ENCODE data around the gene AMBP. TPM values are rescaled to one million over a fixed set of nuclear protein-coding genes. Genes with fewer than 3 reads are reported as not detected.
A peak's percentile ranks its signal among the peaks of the same experiment; 100 is the strongest.

The AMBP gene
- total RNA-seq, 2 experiments from 2014 or later, result not detected

GRCh38 chr9:114119242-114120191, 41.4 kb upstream of the AMBP start:
- Mint-ChIP-seq H3K4me3 (no peak overlapping the region), H3K4me1 (no peaks in the 10 kb centered on the region)
- CTCF ChIA-PET, result interaction anchor here (2.1 kb wide), 1 partner anchor 11 kb away, joined by 6 read pairs; no protein-coding TSS in a partner anchor

GRCh38 chr9:114117996-114118830, 40.1 kb upstream of the AMBP start:
- H3K4me1 Mint-ChIP-seq, result no peaks in the 10 kb centered on the region
- H3K27me3 Mint-ChIP-seq, result peaks cover 22% of the 10 kb centered on the region

More at GRCh38 chr9:114119242-114120191, 41.4 kb upstream of the AMBP start:
- Mint-ChIP-seq H3K27ac (no peak overlapping the region), H3K9me3 (ENCODE audit: low read depth) (no peaks in the 10 kb centered on the region), H3K27me3 (peaks cover 18% of the 10 kb centered on the region), H3K36me3 (no peaks in the 10 kb centered on the region)
- no peak for ATAC-seq
- DNase-seq, result no peak

GRCh38 chr9:114117614-114117995, 39.5 kb upstream of the AMBP start:
- Mint-ChIP-seq H3K27ac (no peak overlapping the region), H3K4me3 (no peak overlapping the region), H3K36me3 (no peaks in the 10 kb centered on the region), H3K27me3 (peaks cover 25% of the 10 kb centered on the region), H3K4me1 (no peaks in the 10 kb centered on the region), H3K9me3 (ENCODE audit: low read depth) (no peaks in the 10 kb centered on the region)
- ATAC-seq (no peak), DNase-seq (no peak)
- CTCF ChIA-PET, result no interaction called here

More at GRCh38 chr9:114117996-114118830, 40.1 kb upstream of the AMBP start:
- Mint-ChIP-seq H3K4me3 (no peak overlapping the region), H3K36me3 (no peaks in the 10 kb centered on the region), H3K9me3 (ENCODE audit: low read depth) (no peaks in the 10 kb centered on the region), H3K27ac (no peak overlapping the region)
- ATAC-seq, result no peak
- CTCF ChIA-PET, result interaction anchor here (2.1 kb wide), 1 partner anchor 10 kb away, joined by 6 read pairs; no protein-coding TSS in a partner anchor
- no peak for DNase-seq

- CTCF ChIA-PET, result interaction anchor here (0.9 kb wide), 1 partner anchor 8 kb away, joined by 3 read pairs; no protein-coding TSS in a partner anchor
- DNase-seq (no peak), ATAC-seq (no peak)
- Mint-ChIP-seq H3K9me3 (ENCODE audit: low read depth) (no peaks in the 10 kb centered on the region), H3K4me1 (no peaks in the 10 kb centered on the region), H3K4me3 (no peak overlapping the region), H3K36me3 (no peaks in the 10 kb centered on the region), H3K27me3 (peaks cover 23% of the 10 kb centered on the region), H3K27ac (no peak overlapping the region)
Observed at GRCh38 chr9:114116126-114116747, 38.1 kb upstream of the AMBP start.

- Mint-ChIP-seq H3K4me1 (no peaks in the 10 kb centered on the region), H3K4me3 (no peak overlapping the region), H3K27me3 (peaks cover 23% of the 10 kb centered on the region), H3K9me3 (ENCODE audit: low read depth) (no peaks in the 10 kb centered on the region), H3K36me3 (no peaks in the 10 kb centered on the region), H3K27ac (no peak overlapping the region)
- DNase-seq, result no peak
- CTCF ChIA-PET, result interaction anchor here (0.9 kb wide), 1 partner anchor 8 kb away, joined by 3 read pairs; no protein-coding TSS in a partner anchor
- no peak for ATAC-seq
Observed at GRCh38 chr9:114115654-114116125, 37.6 kb upstream of the AMBP start.

- no peaks in the 10 kb centered on the region for H3K4me1 Mint-ChIP-seq
- no peak for ATAC-seq
- CTCF ChIA-PET, result no interaction called here
- H3K27me3 Mint-ChIP-seq, result peaks cover 23% of the 10 kb centered on the region
- no peaks in the 10 kb centered on the region for H3K9me3 Mint-ChIP-seq (ENCODE audit: low read depth)
- no peak overlapping the region for H3K4me3 Mint-ChIP-seq
- no peaks in the 10 kb centered on the region for H3K36me3 Mint-ChIP-seq
- no peak for DNase-seq
- H3K27ac Mint-ChIP-seq, result no peak overlapping the region
Observed at GRCh38 chr9:114114364-114114763, 36.3 kb upstream of the AMBP start.

GRCh38 chr9:114112778-114113584, 34.9 kb upstream of the AMBP start:
- no peaks in the 10 kb centered on the region for H3K9me3 Mint-ChIP-seq (ENCODE audit: low read depth)

GRCh38 chr9:114112325-114112724, 34.2 kb upstream of the AMBP start:
- DNase-seq, result no peak
- no peaks in the 10 kb centered on the region for H3K36me3 Mint-ChIP-seq
- H3K27me3 Mint-ChIP-seq, result peaks cover 15% of the 10 kb centered on the region
- H3K27ac Mint-ChIP-seq, result no peak overlapping the region
- no peak for ATAC-seq
- CTCF ChIA-PET, result no interaction called here
- H3K4me3 Mint-ChIP-seq, result no peak overlapping the region
- H3K9me3 Mint-ChIP-seq (ENCODE audit: low read depth), result no peaks in the 10 kb centered on the region
- H3K4me1 Mint-ChIP-seq, result no peaks in the 10 kb centered on the region

More at GRCh38 chr9:114112778-114113584, 34.9 kb upstream of the AMBP start:
- no peak overlapping the region for H3K27ac Mint-ChIP-seq
- no peaks in the 10 kb centered on the region for H3K36me3 Mint-ChIP-seq
- peaks cover 19% of the 10 kb centered on the region for H3K27me3 Mint-ChIP-seq
- DNase-seq, result no peak
- no peak for ATAC-seq
- CTCF ChIA-PET, result no interaction called here
- H3K4me1 Mint-ChIP-seq, result no peaks in the 10 kb centered on the region
- no peak overlapping the region for H3K4me3 Mint-ChIP-seq

- no peak overlapping the region for H3K4me3 Mint-ChIP-seq
- ATAC-seq, result no peak
- DNase-seq, result no peak
- no peak overlapping the region for H3K27ac Mint-ChIP-seq
- H3K4me1 Mint-ChIP-seq, result no peaks in the 10 kb centered on the region
- CTCF ChIA-PET, result interaction anchor here (0.8 to 5.8 kb wide), 3 partner anchors 28 to 182 kb away, joined by 3 to 61 read pairs (median 3); no protein-coding TSS in a partner anchor
- no peaks in the 10 kb centered on the region for H3K9me3 Mint-ChIP-seq (ENCODE audit: low read depth)
- H3K36me3 Mint-ChIP-seq, result no peaks in the 10 kb centered on the region
- peaks cover 21% of the 10 kb centered on the region for H3K27me3 Mint-ChIP-seq
Observed at GRCh38 chr9:114110180-114110579, 32.1 kb upstream of the AMBP start.

- Mint-ChIP-seq H3K27me3 (peaks cover 26% of the 10 kb centered on the region), H3K27ac (no peak overlapping the region), H3K4me1 (no peaks in the 10 kb centered on the region), H3K9me3 (ENCODE audit: low read depth) (no peaks in the 10 kb centered on the region), H3K36me3 (no peaks in the 10 kb centered on the region), H3K4me3 (no peak overlapping the region)
- ATAC-seq, result no peak
- no peak for DNase-seq
- CTCF ChIA-PET, result interaction anchor here (0.8 to 5.8 kb wide), 8 partner anchors 10 to 183 kb away, joined by 3 to 61 read pairs (median 4); partner anchors contain the start of genes COL27A1 and KIF12
Observed at GRCh38 chr9:114109124-114109523, 31.0 kb upstream of the AMBP start.

GRCh38 chr9:114108016-114108833, 30.1 kb upstream of the AMBP start:
- Mint-ChIP-seq H3K27me3 (peaks cover 23% of the 10 kb centered on the region), H3K9me3 (ENCODE audit: low read depth) (no peaks in the 10 kb centered on the region), H3K27ac (no peak overlapping the region), H3K4me1 (no peaks in the 10 kb centered on the region), H3K4me3 (no peak overlapping the region), H3K36me3 (no peaks in the 10 kb centered on the region)
- ATAC-seq, result peak; percentile 86
- CTCF ChIA-PET, result interaction anchor here (0.6 to 5.8 kb wide), 21 partner anchors 8 to 615 kb away, joined by 3 to 61 read pairs (median 4); partner anchors contain the start of genes COL27A1 and KIF12
- DNase-seq, result peak; percentile 71

Data from activated CD8-positive, alpha-beta memory T cell treated with anti-CD3 and anti-CD28 coated beads, Interleukin-2, amount 10 ng/mL, durations not matched to agents 7 days and 5 days (primary cell).